H1 (cell line): ENCODE results near the gene PURA. TPM values are rescaled to one million over a fixed set of nuclear protein-coding genes. Genes with fewer than 3 reads are reported as not detected.
A peak's percentile ranks its signal among the peaks of the same experiment; 100 is the strongest.

Experiments
- CTCF ChIA-PET: fragments of 300-600 bp; sonication (Branson Sonifier 250); formaldehyde crosslinking; loops from one replicate; lab custom pipeline; 2021; ENCODE audit not compliant: partially characterized antibody; lab: Charles Lee
- POLR2A ChIA-PET: fragments of 300-600 bp; sonication (Branson Sonifier 250); formaldehyde crosslinking; loops from one replicate; lab custom pipeline; 2021; ENCODE audit warnings: inconsistent platforms; ENCODE audit not compliant: partially characterized antibody; lab: Charles Lee
- DNase-seq, 2 experiments: peaks; one replicate each; pipeline versions ENCODE4 v3.0.0 to v3.0.0-alpha.2; 2010 to 2022; ENCODE audit warnings: low spot score in 2 of 2, low read depth in 1 of 2, mixed read lengths in 1 of 2
- FAIRE-seq: peaks from 2 replicates; lab custom pipeline; 2011; peaks lifted over from hg19 to GRCh38; lab: Jason Lieb, UNC
- H2AFZ ChIP-seq: 2 replicates; pipeline ENCODE4 v1.8.1; 2012; ENCODE audit warnings: low read length, inconsistent platforms
- H2AK5ac ChIP-seq: 2 replicates; pipeline ENCODE4 v1.6.1; 2013; ENCODE audit warnings: low read depth, low read length
- H2BK120ac ChIP-seq: replicated peaks from 2 replicates; pipeline ENCODE3; 2013; ENCODE audit warnings: low read depth, low read length, inconsistent platforms
- H2BK12ac ChIP-seq: 2 replicates; pipeline ENCODE4 v1.6.1; 2013; ENCODE audit warnings: low read depth, low read length
- H2BK15ac ChIP-seq: 2 replicates; pipeline ENCODE4 v1.6.1; 2013; ENCODE audit warnings: low read length
- H2BK20ac ChIP-seq: 2 replicates; pipeline ENCODE4 v1.6.1; 2013; ENCODE audit warnings: low read length
- H2BK5ac ChIP-seq: 2 replicates; pipeline ENCODE4 v1.6.1; 2013; ENCODE audit warnings: low read depth, low read length
- H3K14ac ChIP-seq: 2 replicates; pipeline ENCODE4 v1.6.1; 2013; ENCODE audit warnings: inconsistent platforms; ENCODE audit not compliant: insufficient read length
- H3K18ac ChIP-seq: 2 replicates; pipeline ENCODE4 v1.6.1; 2013; ENCODE audit warnings: low read length; ENCODE audit errors: extremely low read depth
- H3K23ac ChIP-seq: 2 replicates; pipeline ENCODE4 v1.6.1; 2013; ENCODE audit warnings: inconsistent platforms; ENCODE audit not compliant: insufficient read length
- H3K23me2 ChIP-seq: 2 replicates; pipeline ENCODE4 v1.6.1; 2013; ENCODE audit warnings: low read depth, low read length
- H3K27ac ChIP-seq: 2 replicates; pipeline ENCODE4 v1.6.1; 2011; ENCODE audit warnings: low read depth, low read length, inconsistent platforms
- H3K27me3 ChIP-seq, 4 experiments: replicated peaks in 1 of 4; 1 replicate in 1 of 4; 2 replicates in 3 of 4; pipeline versions ENCODE4 v1.6.1 to v1.8.1; 2011 to 2013; ENCODE audit warnings: low read length in 3 of 4, mild to moderate bottlenecking in 3 of 4, inconsistent platforms in 2 of 4, mixed read lengths in 2 of 4, moderate library complexity in 1 of 4; ENCODE audit not compliant: control insufficient read depth in 3 of 4, insufficient read depth in 3 of 4; ENCODE audit errors: extremely low read depth in 1 of 4
- H3K36me3 ChIP-seq, 4 experiments: 2 replicates each; pipeline versions ENCODE4 v1.6.1 to v1.8.1; 2011 to 2013; ENCODE audit warnings: mild to moderate bottlenecking in 4 of 4, low read length in 3 of 4, moderate library complexity in 2 of 4, control low read depth in 1 of 4, inconsistent platforms in 1 of 4; ENCODE audit not compliant: insufficient read depth in 4 of 4, control insufficient read depth in 2 of 4
- H3K4ac ChIP-seq: replicated peaks from 2 replicates; pipeline ENCODE3; 2013; ENCODE audit warnings: low read length, low read depth, mixed read lengths, inconsistent platforms; ENCODE audit not compliant: insufficient read length
- H3K4me1 ChIP-seq, 4 experiments: replicated peaks in 1 of 4; 1 replicate in 1 of 4; 2 replicates in 3 of 4; pipeline versions ENCODE4 v1.6.1 to v1.8.1; 2011 to 2013; ENCODE audit warnings: low read length in 3 of 4, inconsistent platforms in 2 of 4, mixed read lengths in 1 of 4; ENCODE audit not compliant: insufficient read depth in 4 of 4, control insufficient read depth in 3 of 4
- H3K4me2 ChIP-seq, 2 experiments: 2 replicates each; pipeline versions ENCODE4 v1.6.1 to v1.8.1; 2011 to 2013; ENCODE audit warnings: low read depth in 2 of 2, low read length in 2 of 2, control low read depth in 1 of 2, inconsistent platforms in 1 of 2, mild to moderate bottlenecking in 1 of 2; ENCODE audit not compliant: insufficient read depth in 1 of 2
- H3K4me3 ChIP-seq, 4 experiments: fragments of 200-600, 300-600 bp in 1 of 4; sonication (generic), shearing (Covaris generic), sonication (Bioruptor Twin) in 1 of 4; 2 replicates each; pipeline versions ENCODE4 v1.5.1 to v1.8.1; 2011 to 2016; ENCODE audit warnings: low read length in 4 of 4, low read depth in 3 of 4, control low read depth in 2 of 4, inconsistent platforms in 2 of 4, mild to moderate bottlenecking in 2 of 4, mixed read lengths in 1 of 4, moderate library complexity in 1 of 4; ENCODE audit not compliant: insufficient read depth in 2 of 4; ENCODE audit errors: extremely low read depth in 1 of 4
- H3K56ac ChIP-seq: replicated peaks from 2 replicates; pipeline ENCODE3; 2013; ENCODE audit warnings: low read depth, mild to moderate bottlenecking, mixed read lengths, low read length, inconsistent platforms; ENCODE audit not compliant: insufficient read length
- H3K79me1 ChIP-seq: 2 replicates; pipeline ENCODE4 v1.6.1; 2013; ENCODE audit warnings: low read depth, low read length, control low read depth
- H3K79me2 ChIP-seq, 2 experiments: 2 replicates each; pipeline versions ENCODE4 v1.6.1 to v1.8.1; 2012 to 2013; ENCODE audit warnings: low read length in 2 of 2, mild to moderate bottlenecking in 2 of 2, inconsistent platforms in 1 of 2; ENCODE audit not compliant: insufficient read depth in 2 of 2, control insufficient read depth in 1 of 2
- H3K9ac ChIP-seq, 4 experiments: replicated peaks in 1 of 4; 1 replicate in 1 of 4; 2 replicates in 3 of 4; pipeline versions ENCODE4 v1.6.1 to v1.8.1; 2011 to 2013; ENCODE audit warnings: low read depth in 3 of 4, low read length in 3 of 4, control low read depth in 2 of 4, mild to moderate bottlenecking in 2 of 4, moderate library complexity in 2 of 4, inconsistent platforms in 1 of 4; ENCODE audit errors: extremely low read depth in 1 of 4
- H3K9me3 ChIP-seq, 2 experiments: 2 replicates each; pipeline versions ENCODE4 v1.6.1 to v1.8.1; 2012 to 2013; ENCODE audit warnings: mild to moderate bottlenecking in 2 of 2, moderate library complexity in 2 of 2, control low read depth in 1 of 2, inconsistent platforms in 1 of 2, low read depth in 1 of 2, low read length in 1 of 2, mixed read lengths in 1 of 2; ENCODE audit not compliant: insufficient read depth in 2 of 2
- H4K20me1 ChIP-seq, 2 experiments: replicated peaks in 1 of 2; 2 replicates each; pipeline versions ENCODE3 to v1.8.1; 2011 to 2013; ENCODE audit warnings: inconsistent platforms in 2 of 2, low read length in 2 of 2, mild to moderate bottlenecking in 1 of 2; ENCODE audit not compliant: insufficient read depth in 2 of 2, control insufficient read depth in 1 of 2
- H4K5ac ChIP-seq: 2 replicates; pipeline ENCODE4 v1.6.1; 2013; ENCODE audit warnings: low read length, low read depth, mixed read lengths, inconsistent platforms; ENCODE audit not compliant: insufficient read length
- H4K8ac ChIP-seq: 2 replicates; pipeline ENCODE4 v1.8.0; 2013; ENCODE audit warnings: mild to moderate bottlenecking, moderate library complexity, low read length, inconsistent platforms; ENCODE audit not compliant: insufficient read depth; ENCODE audit errors: extremely low read depth
- H4K91ac ChIP-seq: replicated peaks from 2 replicates; pipeline ENCODE3; 2013; ENCODE audit warnings: low read length, mixed read lengths, inconsistent platforms; ENCODE audit not compliant: insufficient read length
- CHD2 ChIP-seq: IDR thresholded peaks from 2 replicates; pipeline ENCODE4 v1.6.1; 2012; ENCODE audit warnings: low read length, improper control_type of control experiment
- EZH2 ChIP-seq: fragments of 200-600 bp; sonication (generic); IDR thresholded peaks from 2 replicates; pipeline ENCODE4 v1.7.1; 2012; ENCODE audit warnings: low read depth, mild to moderate bottlenecking, moderate library complexity, low read length, inconsistent platforms; ENCODE audit not compliant: severe bottlenecking
- KDM4A ChIP-seq: IDR thresholded peaks from one replicate; pipeline ENCODE4 v1.7.1; 2012; ENCODE audit warnings: low read depth, mild to moderate bottlenecking, moderate library complexity, low read length, inconsistent platforms; ENCODE audit not compliant: severe bottlenecking
- SUZ12 ChIP-seq: fragments of 200-600 bp; sonication (generic); IDR thresholded peaks from 2 replicates; pipeline ENCODE4 v1.6.1; 2012; ENCODE audit warnings: mild to moderate bottlenecking, inconsistent platforms, low read length, moderate library complexity, mixed read lengths
- WGBS, 2 experiments: shearing (Covaris generic) in 1 of 2; methylation state at CpG; one replicate each; pipeline versions ENCODE4 v1.1.6 to v1.1.7; 2013 to 2015; ENCODE audit warnings: low lambda C conversion rate in 2 of 2, mixed read lengths in 2 of 2, inconsistent platforms in 1 of 2, low coverage in 1 of 2, missing lambda C conversion rate in 1 of 2; ENCODE audit not compliant: insufficient replicate concordance in 2 of 2, insufficient coverage in 1 of 2, insufficient read length in 1 of 2; ENCODE audit errors: extremely low coverage in 1 of 2, missing lambda C conversion rate in 1 of 2; 5-methylcytosine and 5-hydroxymethylcytosine counted together
- polyA plus RNA-seq, 7 experiments: library from polyadenylated mRNA; depleted of rRNA in 3 of 7; stranded (reverse) in 5 of 7; unstranded in 2 of 7; fragments of >200 nt in 5 of 7; fragments of 200-250 nt in 2 of 7; gene quantifications; 1 replicate in 5 of 7; 2 replicates in 1 of 7; 4 replicates in 1 of 7; pipeline versions ENCODE4 v1.2.1 to v1.2.3, GENCODE V29; 2011 to 2013; ENCODE audit warnings: missing spikeins in 2 of 7, mixed read lengths in 2 of 7
- total RNA-seq: library from RNA; stranded (reverse); fragmentation: NEBNext Ultra II Directional; extraction: Animal tissue kit (Norgen Biotek cat#: 25700); gene quantifications from 2 replicates; pipeline ENCODE4 v1.2.1, GENCODE V29; 2021

PURA gene
- total and polyA plus RNA-seq, 2 of the 8 experiments (the other 6 are each of a cell fraction or from before 2014, with no cell fraction given), result 0.98 to 2.1 TPM

GRCh38 chr5:140146523-140146842 is 32.6 kb downstream of the PURA start:
- Histone ChIP-seq H2BK20ac (no peak overlapping the region), H3K27me3 (peaks cover 25 to 51% (median 37%) of the 10 kb centered on the region in 4 experiments), H2BK12ac (no peak overlapping the region), H3K56ac (no peak overlapping the region), H3K18ac (no peak overlapping the region; the same call in none of the 2 replicates), H3K4ac (no peak overlapping the region), H2AFZ (peak overlapping the region; percentile 55; the same call in 1 of the 2 replicates), H3K79me2 (no peaks in the 10 kb centered on the region), H3K14ac (no peak overlapping the region), H4K8ac (peak overlapping the region; percentile 73; the same call in 1 of the 2 replicates), H4K20me1 (peaks cover 0 to 7% of the 10 kb centered on the region in 2 experiments), H2BK120ac (no peak overlapping the region), H3K9ac (peak overlapping the region in 2 of 4 experiments; percentile 29 to 35; a peak in 4 of 7 replicates), H3K9me3 (no peaks in the 10 kb centered on the region), H3K4me3 (peak overlapping the region; percentile 28 to 82 (median 72)), H3K23me2 (peaks cover 5% of the 10 kb centered on the region; the same call in 1 of the 2 replicates), H4K5ac (no peak overlapping the region), H3K79me1 (no peaks in the 10 kb centered on the region), H2AK5ac (no peak overlapping the region), H4K91ac (no peak overlapping the region), H2BK15ac (no peak overlapping the region), H3K4me2 (peak overlapping the region; percentile 48 to 100), H3K36me3 (no peaks in the 10 kb centered on the region), H3K23ac (no peak overlapping the region), H3K27ac (no peak overlapping the region), H3K4me1 (peaks cover 0 to 9% (median 0%) of the 10 kb centered on the region in 4 experiments; a peak in 2 of 7 replicates), H2BK5ac (no peak overlapping the region)
- ChIA-PET POLR2A (interaction anchor here (0.6 to 4.3 kb wide), 6 partner anchors 8 to 383 kb away, joined by 3 to 19 read pairs (median 4); partner anchors contain the start of gene CYSTM1), CTCF (interaction anchor here (0.8 to 9.9 kb wide), 20 partner anchors 9 to 178 kb away, joined by 3 to 118 read pairs (median 4); partner anchors contain the start of gene PURA)
- TF ChIP-seq KDM4A (no peak), CHD2 (no peak), EZH2 (peak; percentile 84), SUZ12 (peak; percentile 67; the same call in 1 of the 2 replicates)
- DNase-seq (no peak), FAIRE-seq (no peak)
- WGBS, 2 experiments, result 8% methylated on average over 14 of the region's 14 CpGs; no CpG with 5 or more reads in 1 of the 2 experiments
